GM12875 (cell line): ENCODE measurements around the gene ZNF578.
"Not testable (repeated sequence)": the region's sequence is repeated elsewhere in the genome, so short reads cannot be mapped to it uniquely, and the experiment has no call there.

Source experiments
- H3K4me3 ChIP-seq: one replicate; pipeline ENCODE4 v1.5.1; 2011; ENCODE audit warnings: low read depth, low read length, control low read depth
- TF ChIP-seq, protein P1 (sequence below): IDR thresholded peaks from 2 replicates; pipeline ENCODE4 v1.5.1; 2011; ENCODE audit warnings: low read depth, mild to moderate bottlenecking, control low read depth, inconsistent platforms, low read length, moderate library complexity, borderline replicate concordance; ENCODE audit not compliant: insufficient read depth

ZNF578 gene

DNA sequence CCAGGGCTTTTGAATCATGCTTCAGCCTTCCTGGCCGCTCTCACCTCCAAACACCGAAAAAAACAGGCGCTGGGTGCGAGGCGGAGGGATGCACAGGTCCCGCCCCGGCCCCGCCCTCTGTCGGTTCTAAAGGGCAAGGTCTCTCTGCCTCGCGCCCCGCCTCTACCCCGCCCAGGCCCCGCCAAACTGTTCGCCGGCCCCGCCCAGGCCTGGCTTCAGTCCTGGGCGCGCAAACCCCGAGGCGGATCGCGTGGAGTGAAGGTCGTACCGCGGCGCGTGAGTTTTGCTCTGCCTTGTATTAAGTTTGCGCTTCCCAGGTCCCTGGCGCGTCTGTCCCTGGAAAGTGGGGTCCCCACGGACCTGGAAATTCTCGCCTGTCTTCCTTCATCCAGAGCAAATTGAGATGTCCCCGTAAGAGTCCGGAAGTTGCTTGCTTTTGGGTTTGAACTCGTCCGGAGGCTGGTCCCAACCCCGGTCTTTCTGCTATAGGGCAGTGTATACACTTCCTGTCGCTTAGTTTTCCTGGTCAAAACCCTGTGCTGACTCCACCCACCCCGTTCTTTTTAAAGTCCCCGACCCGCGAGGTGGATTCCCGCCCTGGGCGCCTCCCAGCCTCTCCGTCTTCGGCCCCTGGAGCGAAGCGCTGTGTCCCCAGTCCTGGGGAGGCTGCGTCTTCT lies 82.6 kb downstream of the ZNF578 start:
- peak overlapping the region; percentile 60 for H3K4me3 ChIP-seq
- TF ChIP-seq, protein P1, sequence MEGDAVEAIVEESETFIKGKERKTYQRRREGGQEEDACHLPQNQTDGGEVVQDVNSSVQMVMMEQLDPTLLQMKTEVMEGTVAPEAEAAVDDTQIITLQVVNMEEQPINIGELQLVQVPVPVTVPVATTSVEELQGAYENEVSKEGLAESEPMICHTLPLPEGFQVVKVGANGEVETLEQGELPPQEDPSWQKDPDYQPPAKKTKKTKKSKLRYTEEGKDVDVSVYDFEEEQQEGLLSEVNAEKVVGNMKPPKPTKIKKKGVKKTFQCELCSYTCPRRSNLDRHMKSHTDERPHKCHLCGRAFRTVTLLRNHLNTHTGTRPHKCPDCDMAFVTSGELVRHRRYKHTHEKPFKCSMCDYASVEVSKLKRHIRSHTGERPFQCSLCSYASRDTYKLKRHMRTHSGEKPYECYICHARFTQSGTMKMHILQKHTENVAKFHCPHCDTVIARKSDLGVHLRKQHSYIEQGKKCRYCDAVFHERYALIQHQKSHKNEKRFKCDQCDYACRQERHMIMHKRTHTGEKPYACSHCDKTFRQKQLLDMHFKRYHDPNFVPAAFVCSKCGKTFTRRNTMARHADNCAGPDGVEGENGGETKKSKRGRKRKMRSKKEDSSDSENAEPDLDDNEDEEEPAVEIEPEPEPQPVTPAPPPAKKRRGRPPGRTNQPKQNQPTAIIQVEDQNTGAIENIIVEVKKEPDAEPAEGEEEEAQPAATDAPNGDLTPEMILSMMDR, result no peak

DNA sequence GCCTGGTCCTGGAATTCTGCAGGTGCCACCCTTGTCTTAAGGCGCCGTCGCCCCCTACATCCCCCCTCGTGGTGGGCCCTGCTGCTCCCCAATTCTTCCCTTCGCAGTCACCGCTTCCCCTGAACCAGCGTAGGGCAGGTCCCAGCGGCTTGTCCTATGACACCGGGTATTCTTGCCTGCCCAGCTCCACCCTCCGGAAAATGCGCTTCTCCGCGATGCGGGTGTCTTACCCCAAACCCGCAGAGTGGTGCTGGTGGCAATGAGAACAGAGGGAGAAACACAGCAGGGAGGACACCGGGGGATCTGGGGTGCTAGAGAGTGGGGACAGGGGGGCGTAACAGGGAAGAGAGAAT lies 83.1 kb downstream of the ZNF578 start:
- H3K4me3 ChIP-seq, result peak overlapping the region; percentile 60
- TF ChIP-seq, protein P1, result no peak

DNA sequence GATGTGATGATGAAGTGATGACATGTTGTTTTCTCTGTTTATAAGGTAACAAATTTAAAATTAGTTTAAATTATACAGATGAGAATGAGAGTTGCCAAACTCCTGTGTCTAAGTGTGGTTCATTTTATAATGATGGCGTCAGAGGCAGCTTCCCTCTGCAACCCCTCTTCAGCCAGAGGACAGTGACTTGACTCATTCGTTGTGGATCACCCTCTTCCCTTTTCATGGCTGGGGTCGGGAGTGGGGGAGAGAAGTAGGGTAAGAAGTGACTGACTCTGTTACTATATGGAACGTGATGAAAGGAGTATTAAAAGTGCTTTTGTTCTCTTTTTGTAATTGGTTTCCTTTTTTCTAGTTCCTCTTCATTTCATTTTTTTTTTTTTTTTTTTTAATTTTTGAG lies 85.5 kb downstream of the ZNF578 start:
- H3K4me3 ChIP-seq, result not testable (repeated sequence)

DNA sequence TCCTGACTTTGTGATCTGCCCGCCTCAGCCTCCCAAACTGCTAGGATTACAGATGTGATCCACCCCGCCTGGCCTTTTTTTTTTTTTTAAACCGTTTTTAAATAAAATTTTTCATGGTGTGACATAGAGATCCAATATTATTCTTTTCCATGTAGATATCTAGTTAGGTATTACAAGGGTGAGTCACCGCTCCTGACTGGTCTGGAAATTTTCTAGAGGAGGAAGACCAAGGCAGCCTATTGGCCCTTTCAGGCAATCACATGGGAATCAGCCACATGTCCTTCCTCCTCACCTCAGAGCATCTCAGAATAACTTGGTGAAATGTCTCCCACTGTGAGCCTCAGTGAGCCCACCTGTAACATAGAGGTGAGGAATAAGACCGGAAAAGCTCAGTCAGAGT lies 87.8 kb downstream of the ZNF578 start:
- H3K4me3 ChIP-seq, result not testable (repeated sequence)

DNA sequence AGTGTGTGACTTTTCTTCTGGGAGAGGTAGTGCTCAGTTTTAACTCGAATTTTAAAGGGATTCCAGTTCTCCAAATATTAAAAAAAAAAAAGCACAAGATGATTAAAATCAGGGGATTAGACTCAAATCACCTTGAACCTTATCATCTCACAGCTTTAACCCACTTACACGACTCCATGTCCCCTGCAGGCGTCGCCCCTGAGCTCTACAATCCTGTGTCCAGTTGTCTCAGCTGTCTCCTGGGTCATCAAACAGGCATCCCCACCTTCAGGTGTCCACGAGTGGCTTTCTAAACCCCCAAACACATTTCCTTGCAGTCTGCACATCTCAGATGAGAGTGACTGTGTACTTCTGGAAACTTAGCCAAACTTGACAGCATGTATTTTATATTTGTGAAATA lies 88.3 kb downstream of the ZNF578 start:
- TF ChIP-seq, protein P1, result no peak
- H3K4me3 ChIP-seq, result no peak overlapping the region

DNA sequence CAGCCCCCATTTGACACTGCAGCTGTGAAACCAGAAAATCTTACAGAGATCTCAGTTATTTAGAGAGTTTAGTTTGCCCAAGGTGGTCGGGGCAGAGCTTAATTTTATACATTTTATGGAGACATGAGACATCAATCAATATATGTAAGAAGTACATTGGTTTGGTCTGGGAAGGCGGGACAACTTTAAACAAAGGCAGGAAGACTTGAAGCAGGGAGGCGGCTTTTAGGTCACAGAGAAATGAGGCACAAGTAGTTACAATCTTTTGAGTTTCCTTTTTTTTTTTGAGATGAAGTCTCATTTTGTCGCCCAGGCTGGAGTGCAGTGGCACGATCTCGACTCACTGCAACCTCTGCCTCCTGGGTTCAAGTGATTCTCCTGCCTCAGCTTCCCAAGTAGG lies 89.2 kb downstream of the ZNF578 start:
- not testable (repeated sequence) for H3K4me3 ChIP-seq

DNA sequence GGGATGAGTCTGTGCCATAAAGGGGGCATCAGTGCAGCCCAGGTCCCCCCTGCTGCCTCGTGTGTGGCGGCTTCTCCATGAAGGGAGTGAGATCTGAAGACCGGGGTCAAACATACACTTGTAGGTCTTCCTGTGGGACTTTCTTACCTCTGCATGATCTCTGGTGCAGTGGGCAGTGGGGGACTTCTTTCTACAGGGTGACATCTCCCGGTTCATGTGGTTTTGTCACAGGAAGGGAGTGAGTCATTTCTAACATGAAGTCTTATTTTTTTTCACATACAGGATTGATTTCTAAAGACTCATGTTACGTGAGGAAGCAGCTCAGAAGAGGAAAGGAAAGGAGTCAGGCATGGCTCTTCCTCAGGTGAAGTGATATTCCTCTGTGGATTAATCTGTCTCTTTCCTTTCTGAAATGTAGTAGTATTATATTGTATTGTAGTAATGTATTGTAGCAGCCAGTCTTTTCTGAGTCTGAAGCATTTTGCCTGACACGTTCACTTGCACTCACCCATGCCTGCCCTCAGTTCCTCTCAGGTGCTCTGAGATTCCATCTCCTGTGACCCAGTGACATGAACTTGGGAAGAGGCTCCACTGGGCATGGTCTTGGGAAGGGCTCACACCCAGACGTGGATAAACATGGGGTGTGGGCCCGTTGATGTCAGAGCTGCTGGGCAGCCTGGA lies 89.8 kb downstream of the ZNF578 start:
- TF ChIP-seq, protein P1, result no peak
- no peak overlapping the region for H3K4me3 ChIP-seq

DNA sequence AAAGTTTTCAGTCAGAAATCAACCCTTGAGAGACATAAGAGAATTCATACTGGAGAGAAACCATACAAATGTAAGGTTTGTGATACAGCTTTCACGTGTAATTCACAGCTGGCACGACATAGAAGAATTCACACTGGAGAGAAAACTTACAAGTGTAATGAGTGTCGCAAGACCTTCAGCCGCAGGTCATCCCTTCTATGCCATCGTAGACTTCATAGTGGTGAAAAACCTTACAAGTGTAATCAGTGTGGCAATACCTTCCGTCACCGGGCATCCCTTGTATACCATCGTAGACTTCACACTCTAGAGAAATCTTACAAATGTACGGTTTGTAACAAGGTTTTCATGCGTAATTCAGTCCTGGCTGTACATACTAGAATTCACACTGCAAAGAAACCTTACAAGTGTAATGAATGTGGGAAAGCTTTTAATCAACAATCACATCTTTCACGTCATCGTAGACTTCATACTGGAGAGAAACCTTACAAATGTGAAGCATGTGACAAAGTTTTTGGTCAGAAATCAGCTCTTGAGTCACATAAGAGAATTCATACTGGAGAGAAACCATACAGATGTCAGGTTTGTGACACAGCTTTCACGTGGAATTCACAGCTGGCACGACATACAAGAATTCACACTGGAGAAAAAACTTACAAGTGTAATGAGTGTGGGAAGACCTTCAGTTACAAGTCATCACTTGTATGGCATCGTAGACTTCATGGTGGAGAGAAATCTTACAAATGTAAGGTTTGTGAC lies 101.0 kb downstream of the ZNF578 start:
- no peak overlapping the region for H3K4me3 ChIP-seq
- TF ChIP-seq, protein P1, result no peak
